K562 (cell line): Measurements from ENCODE around the gene C16orf89. TPM values are rescaled to one million over a fixed set of nuclear protein-coding genes. Genes with fewer than 3 reads are reported as not detected.

Experiments
- CBX1 ChIP-seq: sonication (generic); IDR thresholded peaks from 2 replicates; pipeline ENCODE4 v1.6.1; 2016; ENCODE audit warnings: antibody characterized with exemption, low read depth, mild to moderate bottlenecking
- CCNT2 ChIP-seq: IDR thresholded peaks from 2 replicates; pipeline ENCODE4 v1.6.1; 2011; ENCODE audit warnings: borderline replicate concordance, low read depth, mild to moderate bottlenecking, moderate library complexity, mixed read lengths, low read length; ENCODE audit not compliant: insufficient read length; ENCODE audit errors: extremely low read depth
- EGR1 ChIP-seq: fragments of 450-650 bp; conservative IDR thresholded peaks from 2 replicates; pipeline ENCODE4 v1.6.1; 2017; ENCODE audit warnings: mild to moderate bottlenecking
- HCFC1 ChIP-seq: IDR thresholded peaks from 2 replicates; pipeline ENCODE4 v1.6.1; 2012; ENCODE audit warnings: low read depth, low read length, improper control_type of control experiment
- MXI1 ChIP-seq: IDR thresholded peaks from 2 replicates; pipeline ENCODE4 v1.6.1; 2011; ENCODE audit warnings: low read depth, mild to moderate bottlenecking, improper control_type of control experiment, low read length
- PHF8 ChIP-seq: fragments of 200-600 bp; sonication (generic); IDR thresholded peaks from 2 replicates; pipeline ENCODE4 v1.6.1; 2012; ENCODE audit warnings: mixed run types, mild to moderate bottlenecking, inconsistent platforms, low read length, moderate library complexity, borderline replicate concordance
- RBBP5 ChIP-seq: fragments of 200-600 bp; sonication (generic); IDR thresholded peaks from 2 replicates; pipeline ENCODE4 v1.6.1; 2012; ENCODE audit warnings: borderline replicate concordance, mild to moderate bottlenecking, low read length, control low read depth, inconsistent platforms; ENCODE audit not compliant: insufficient read depth, poor library complexity, severe bottlenecking
- SREBF1 ChIP-seq: fragments of 150-350 bp; IDR thresholded peaks from 2 replicates; pipeline ENCODE4 v1.6.1; 2014; ENCODE audit warnings: antibody characterized with exemption, low read depth, low read length, borderline replicate concordance
- TAF9B ChIP-seq: fragments of 450-650 bp; IDR thresholded peaks from 2 replicates; pipeline ENCODE4 v1.6.1; 2018; ENCODE audit warnings: mild to moderate bottlenecking; ENCODE audit not compliant: partially characterized antibody
- ZNF347 ChIP-seq: fragments of 450-650 bp; formaldehyde crosslinking; IDR thresholded peaks from 2 replicates; pipeline ENCODE4 v1.4.0; 2020; ENCODE audit warnings: low read depth, mild to moderate bottlenecking, moderate library complexity
- ZNF551 ChIP-seq: fragments of 250-450 bp; sonication (Bioruptor Pico); IDR thresholded peaks from 2 replicates; pipeline ENCODE4 v1.5.0; 2021; ENCODE audit warnings: mild to moderate bottlenecking, moderate library complexity
- polyA plus RNA-seq, 8 experiments: library from polyadenylated mRNA; depleted of rRNA in 4 of 8; stranded (reverse) in 5 of 8; unstranded in 3 of 8; fragments of >200 nt; fragmentation: Nextera tagmentation in 2 of 8; fragmentation: Illumina TruSeq in 1 of 8; extraction: Ambion mirVana in 2 of 8; extraction: Trizol in 1 of 8; gene quantifications; 2 replicates each; pipeline versions ENCODE4 v1.2.1 to v1.2.3, GENCODE V29; 2011 to 2014; ENCODE audit warnings: inconsistent platforms in 1 of 8, missing spikeins in 1 of 8
- total RNA-seq, 7 experiments: library from RNA; depleted of rRNA in 6 of 7; stranded (reverse); fragments of >200 nt in 6 of 7; fragmentation: Illumina TruSeq in 2 of 7; extraction: Trizol in 2 of 7; gene quantifications; 2 replicates each; pipeline versions ENCODE4 v1.2.1 to v1.2.3, GENCODE V29; 2011 to 2021; ENCODE audit warnings: low replicate concordance in 1 of 7
- TF ChIP-seq, protein P1 (sequence below): sonication (generic); formaldehyde crosslinking; IDR thresholded peaks from 2 replicates; pipeline ENCODE4 v1.9.0; 2022; ENCODE audit warnings: mild to moderate bottlenecking, missing genetic modification reagents
- TF ChIP-seq, protein P2 (sequence below): sonication (generic); formaldehyde crosslinking; IDR thresholded peaks from 2 replicates; pipeline ENCODE4 v1.5.0; 2020; ENCODE audit warnings: missing genetic modification reagents
- TF ChIP-seq, protein P3 (sequence below): fragments of 200-600 bp; sonication (generic); IDR thresholded peaks from one replicate; pipeline ENCODE4 v1.6.1; 2012; ENCODE audit warnings: mild to moderate bottlenecking, low read depth, low read length, inconsistent platforms

Gene C16orf89
- total and polyA plus RNA-seq, 9 of the 15 experiments (the other 6 are each of a cell fraction or from before 2014, with no cell fraction given), result not detected

DNA sequence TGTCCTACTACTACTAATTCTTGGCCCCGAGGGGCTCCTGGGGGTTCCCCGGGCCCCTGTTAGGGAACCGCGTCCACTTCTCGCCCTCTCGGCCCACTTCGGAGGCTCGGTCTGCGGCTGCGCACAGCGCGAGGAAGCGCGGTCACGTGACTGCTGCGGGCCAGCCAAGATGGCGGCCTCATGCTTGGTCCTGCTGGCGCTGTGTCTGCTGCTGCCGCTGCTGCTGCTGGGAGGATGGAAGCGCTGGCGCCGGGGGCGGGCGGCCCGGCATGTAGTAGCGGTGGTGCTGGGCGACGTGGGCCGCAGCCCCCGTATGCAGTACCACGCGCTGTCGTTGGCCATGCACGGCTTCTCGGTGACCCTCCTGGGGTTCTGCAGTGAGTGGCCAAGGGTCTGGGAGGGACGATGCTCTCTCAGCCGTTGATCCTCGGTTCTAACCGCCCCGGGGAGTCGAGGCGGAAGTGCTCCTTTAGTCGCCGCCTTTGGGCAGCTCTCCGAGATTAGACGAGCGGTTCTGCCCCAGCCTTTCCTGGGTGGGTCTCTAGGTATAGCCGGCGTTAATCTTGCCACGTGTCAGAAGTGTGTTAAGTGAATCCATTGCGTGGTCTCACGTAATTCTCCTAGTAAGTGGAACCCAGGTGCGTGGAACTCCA, 6.1 kb upstream of the C16orf89 start, which contains the start of gene ALG1 (continued):
- TF ChIP-seq CBX1 (peak; percentile 94), RBBP5 (peak; percentile 76), TAF9B (peak; percentile 84), SREBF1 (peak; percentile 59; the same call in 1 of the 2 replicates), CCNT2 (peak; percentile 52), PHF8 (peak; percentile 95), HCFC1 (peak; percentile 66), ZNF347 (CRISPR knock-in tag) (no peak), ZNF551 (CRISPR knock-in tag) (no peak), MXI1 (peak; percentile 34; the same call in 1 of the 2 replicates), EGR1 (peak; percentile 75)
- TF ChIP-seq, protein P1, sequence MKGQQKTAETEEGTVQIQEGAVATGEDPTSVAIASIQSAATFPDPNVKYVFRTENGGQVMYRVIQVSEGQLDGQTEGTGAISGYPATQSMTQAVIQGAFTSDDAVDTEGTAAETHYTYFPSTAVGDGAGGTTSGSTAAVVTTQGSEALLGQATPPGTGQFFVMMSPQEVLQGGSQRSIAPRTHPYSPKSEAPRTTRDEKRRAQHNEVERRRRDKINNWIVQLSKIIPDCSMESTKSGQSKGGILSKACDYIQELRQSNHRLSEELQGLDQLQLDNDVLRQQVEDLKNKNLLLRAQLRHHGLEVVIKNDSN, result peak; percentile 96
- TF ChIP-seq, protein P2, sequence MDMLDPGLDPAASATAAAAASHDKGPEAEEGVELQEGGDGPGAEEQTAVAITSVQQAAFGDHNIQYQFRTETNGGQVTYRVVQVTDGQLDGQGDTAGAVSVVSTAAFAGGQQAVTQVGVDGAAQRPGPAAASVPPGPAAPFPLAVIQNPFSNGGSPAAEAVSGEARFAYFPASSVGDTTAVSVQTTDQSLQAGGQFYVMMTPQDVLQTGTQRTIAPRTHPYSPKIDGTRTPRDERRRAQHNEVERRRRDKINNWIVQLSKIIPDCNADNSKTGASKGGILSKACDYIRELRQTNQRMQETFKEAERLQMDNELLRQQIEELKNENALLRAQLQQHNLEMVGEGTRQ (CRISPR knock-in tag), result peak; percentile 98
- TF ChIP-seq, protein P3, sequence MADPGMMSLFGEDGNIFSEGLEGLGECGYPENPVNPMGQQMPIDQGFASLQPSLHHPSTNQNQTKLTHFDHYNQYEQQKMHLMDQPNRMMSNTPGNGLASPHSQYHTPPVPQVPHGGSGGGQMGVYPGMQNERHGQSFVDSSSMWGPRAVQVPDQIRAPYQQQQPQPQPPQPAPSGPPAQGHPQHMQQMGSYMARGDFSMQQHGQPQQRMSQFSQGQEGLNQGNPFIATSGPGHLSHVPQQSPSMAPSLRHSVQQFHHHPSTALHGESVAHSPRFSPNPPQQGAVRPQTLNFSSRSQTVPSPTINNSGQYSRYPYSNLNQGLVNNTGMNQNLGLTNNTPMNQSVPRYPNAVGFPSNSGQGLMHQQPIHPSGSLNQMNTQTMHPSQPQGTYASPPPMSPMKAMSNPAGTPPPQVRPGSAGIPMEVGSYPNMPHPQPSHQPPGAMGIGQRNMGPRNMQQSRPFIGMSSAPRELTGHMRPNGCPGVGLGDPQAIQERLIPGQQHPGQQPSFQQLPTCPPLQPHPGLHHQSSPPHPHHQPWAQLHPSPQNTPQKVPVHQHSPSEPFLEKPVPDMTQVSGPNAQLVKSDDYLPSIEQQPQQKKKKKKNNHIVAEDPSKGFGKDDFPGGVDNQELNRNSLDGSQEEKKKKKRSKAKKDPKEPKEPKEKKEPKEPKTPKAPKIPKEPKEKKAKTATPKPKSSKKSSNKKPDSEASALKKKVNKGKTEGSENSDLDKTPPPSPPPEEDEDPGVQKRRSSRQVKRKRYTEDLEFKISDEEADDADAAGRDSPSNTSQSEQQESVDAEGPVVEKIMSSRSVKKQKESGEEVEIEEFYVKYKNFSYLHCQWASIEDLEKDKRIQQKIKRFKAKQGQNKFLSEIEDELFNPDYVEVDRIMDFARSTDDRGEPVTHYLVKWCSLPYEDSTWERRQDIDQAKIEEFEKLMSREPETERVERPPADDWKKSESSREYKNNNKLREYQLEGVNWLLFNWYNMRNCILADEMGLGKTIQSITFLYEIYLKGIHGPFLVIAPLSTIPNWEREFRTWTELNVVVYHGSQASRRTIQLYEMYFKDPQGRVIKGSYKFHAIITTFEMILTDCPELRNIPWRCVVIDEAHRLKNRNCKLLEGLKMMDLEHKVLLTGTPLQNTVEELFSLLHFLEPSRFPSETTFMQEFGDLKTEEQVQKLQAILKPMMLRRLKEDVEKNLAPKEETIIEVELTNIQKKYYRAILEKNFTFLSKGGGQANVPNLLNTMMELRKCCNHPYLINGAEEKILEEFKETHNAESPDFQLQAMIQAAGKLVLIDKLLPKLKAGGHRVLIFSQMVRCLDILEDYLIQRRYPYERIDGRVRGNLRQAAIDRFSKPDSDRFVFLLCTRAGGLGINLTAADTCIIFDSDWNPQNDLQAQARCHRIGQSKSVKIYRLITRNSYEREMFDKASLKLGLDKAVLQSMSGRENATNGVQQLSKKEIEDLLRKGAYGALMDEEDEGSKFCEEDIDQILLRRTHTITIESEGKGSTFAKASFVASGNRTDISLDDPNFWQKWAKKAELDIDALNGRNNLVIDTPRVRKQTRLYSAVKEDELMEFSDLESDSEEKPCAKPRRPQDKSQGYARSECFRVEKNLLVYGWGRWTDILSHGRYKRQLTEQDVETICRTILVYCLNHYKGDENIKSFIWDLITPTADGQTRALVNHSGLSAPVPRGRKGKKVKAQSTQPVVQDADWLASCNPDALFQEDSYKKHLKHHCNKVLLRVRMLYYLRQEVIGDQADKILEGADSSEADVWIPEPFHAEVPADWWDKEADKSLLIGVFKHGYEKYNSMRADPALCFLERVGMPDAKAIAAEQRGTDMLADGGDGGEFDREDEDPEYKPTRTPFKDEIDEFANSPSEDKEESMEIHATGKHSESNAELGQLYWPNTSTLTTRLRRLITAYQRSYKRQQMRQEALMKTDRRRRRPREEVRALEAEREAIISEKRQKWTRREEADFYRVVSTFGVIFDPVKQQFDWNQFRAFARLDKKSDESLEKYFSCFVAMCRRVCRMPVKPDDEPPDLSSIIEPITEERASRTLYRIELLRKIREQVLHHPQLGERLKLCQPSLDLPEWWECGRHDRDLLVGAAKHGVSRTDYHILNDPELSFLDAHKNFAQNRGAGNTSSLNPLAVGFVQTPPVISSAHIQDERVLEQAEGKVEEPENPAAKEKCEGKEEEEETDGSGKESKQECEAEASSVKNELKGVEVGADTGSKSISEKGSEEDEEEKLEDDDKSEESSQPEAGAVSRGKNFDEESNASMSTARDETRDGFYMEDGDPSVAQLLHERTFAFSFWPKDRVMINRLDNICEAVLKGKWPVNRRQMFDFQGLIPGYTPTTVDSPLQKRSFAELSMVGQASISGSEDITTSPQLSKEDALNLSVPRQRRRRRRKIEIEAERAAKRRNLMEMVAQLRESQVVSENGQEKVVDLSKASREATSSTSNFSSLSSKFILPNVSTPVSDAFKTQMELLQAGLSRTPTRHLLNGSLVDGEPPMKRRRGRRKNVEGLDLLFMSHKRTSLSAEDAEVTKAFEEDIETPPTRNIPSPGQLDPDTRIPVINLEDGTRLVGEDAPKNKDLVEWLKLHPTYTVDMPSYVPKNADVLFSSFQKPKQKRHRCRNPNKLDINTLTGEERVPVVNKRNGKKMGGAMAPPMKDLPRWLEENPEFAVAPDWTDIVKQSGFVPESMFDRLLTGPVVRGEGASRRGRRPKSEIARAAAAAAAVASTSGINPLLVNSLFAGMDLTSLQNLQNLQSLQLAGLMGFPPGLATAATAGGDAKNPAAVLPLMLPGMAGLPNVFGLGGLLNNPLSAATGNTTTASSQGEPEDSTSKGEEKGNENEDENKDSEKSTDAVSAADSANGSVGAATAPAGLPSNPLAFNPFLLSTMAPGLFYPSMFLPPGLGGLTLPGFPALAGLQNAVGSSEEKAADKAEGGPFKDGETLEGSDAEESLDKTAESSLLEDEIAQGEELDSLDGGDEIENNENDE, result peak; percentile 60
